A549 treated with AZD9567 at 1 μM for 4 hours (cell line): ENCODE data around the gene CXorf38. TPM values are rescaled to one million over a fixed set of nuclear protein-coding genes. Genes with fewer than 3 reads are reported as not detected.

ENCODE experiments used
- total RNA-seq: library from RNA; stranded (reverse); fragments of 200-300 nt; extraction: Qiagen RNA extraction; gene quantifications from 5 replicates; pipeline ENCODE4 v1.2.3, GENCODE V29; 2022; ENCODE audit not compliant: insufficient read depth

Gene CXorf38, protein sequence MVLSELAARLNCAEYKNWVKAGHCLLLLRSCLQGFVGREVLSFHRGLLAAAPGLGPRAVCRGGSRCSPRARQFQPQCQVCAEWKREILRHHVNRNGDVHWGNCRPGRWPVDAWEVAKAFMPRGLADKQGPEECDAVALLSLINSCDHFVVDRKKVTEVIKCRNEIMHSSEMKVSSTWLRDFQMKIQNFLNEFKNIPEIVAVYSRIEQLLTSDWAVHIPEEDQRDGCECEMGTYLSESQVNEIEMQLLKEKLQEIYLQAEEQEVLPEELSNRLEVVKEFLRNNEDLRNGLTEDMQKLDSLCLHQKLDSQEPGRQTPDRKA
- total RNA-seq: 9.3 to 13.0 TPM (median 11.7 TPM) in 5 replicates

DNA sequence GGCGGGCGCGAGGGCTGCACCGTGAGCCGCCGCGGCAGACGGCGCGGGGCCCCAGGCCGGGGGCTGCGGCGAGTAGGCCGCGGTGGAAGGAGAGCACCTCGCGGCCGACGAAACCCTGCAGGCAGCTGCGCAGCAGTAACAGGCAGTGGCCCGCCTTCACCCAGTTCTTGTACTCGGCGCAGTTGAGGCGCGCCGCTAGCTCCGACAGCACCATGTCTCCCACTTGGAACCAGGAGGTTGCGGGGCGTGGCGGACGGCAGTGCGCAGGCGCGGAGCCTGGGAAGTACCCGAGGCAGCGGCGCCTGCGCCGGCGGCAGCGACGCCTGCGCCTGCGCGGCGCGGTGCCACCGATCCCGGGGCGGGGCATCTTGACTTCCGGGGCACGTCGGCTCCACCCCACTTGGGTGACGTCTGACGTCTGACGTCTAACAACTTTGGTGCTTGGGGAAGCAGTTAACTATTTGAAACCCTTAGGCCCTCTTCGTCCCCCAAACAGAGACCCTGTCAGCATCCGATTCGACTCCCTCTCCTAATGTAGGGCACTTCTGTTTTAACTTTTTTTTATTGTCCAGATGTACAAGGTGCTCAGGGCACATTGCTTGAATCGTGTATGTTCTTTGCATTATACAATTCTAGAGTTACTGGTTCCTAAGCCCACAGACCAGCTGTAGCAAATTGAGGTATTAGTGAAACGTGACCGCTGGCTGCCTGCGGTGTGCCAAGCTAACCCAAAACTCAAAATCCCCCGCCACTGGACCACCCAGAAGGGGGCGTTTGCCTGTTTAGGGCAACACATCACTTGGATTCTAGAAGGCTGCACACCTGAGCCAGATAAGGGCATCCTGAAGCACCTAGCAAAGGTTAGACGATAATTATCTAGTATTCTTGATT, at the start of gene CXorf38:
Gene CXorf38, minus strand, starts transcription at position 255 of the 891 bp plus-strand sequence. Its CDS starts 41 bp downstream, at position 214.

DNA sequence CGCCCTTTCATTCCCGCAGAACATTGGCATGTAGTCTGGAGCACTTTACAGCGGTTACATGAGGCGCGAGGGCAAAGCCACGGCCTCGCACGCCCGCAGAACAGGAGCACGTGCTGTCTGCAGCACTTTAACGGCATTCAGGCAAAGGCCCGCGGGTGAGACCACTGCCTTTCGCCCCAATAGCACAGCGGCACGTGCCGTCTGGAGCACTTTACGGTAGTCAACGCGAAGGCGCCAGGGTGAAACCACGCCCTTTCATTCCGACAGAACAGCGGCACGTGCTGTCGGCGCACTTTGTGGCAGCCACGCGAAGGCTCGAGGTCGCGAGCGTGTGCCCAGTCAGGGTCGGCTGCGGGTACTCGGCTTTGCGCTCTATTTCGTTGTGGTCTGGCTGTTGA, 24.2 kb downstream of the CXorf38 start, which contains the start of gene MPC1L:
Gene MPC1L, plus strand, starts transcription at position 290 of the 398 bp plus-strand sequence. CDS start 138 bp downstream, outside the sequence.

DNA sequence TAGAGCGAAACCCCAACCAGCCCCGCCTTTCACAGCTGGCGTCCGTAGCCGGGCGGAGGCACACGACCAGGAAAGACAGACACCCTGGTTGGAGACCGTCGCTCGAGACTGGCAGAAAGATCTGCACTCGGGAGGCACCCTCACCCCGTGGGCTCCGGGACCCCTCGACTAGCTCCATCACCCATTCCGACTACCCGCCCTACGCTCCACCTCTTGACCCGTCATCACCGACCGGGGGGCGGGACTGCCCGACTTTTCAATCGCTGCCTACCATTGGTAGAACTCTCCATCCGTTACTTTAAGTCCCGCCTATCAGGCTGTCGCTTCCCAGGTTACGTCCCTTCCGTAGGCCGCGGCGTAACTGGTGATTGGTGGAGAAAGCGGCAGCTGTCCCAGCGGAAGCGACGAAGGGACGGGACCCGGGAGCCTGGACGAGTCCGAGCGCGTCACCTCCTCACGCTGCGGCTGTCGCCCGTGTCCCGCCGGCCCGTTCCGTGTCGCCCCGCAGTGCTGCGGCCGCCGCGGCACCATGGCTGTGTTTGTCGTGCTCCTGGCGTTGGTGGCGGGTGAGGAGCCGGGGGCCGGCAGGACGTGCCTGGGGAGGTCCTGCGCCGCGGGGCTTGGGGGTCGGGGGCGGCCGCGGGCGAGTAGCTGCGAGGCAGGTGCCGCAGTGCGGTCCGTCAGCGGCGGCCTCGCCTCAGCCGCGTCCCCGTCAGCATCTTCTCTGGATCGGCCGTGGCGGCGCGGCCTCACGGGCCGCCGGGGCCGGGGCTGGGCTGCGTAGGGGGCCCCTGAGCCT, 66.6 kb downstream of the CXorf38 start, which contains the start of gene ATP6AP2:
Gene ATP6AP2, plus strand, starts transcription at position 434 of the 799 bp plus-strand sequence. Its CDS starts 96 bp downstream, at position 530.

Other genes with a start within 250 kb of the CXorf38 start
- gene ATP6AP2, start 66.6 kb downstream of the CXorf38 start, total RNA-seq: 127 to 162 TPM (median 132 TPM) in 5 replicates
- not detected in 5 replicates for gene MPC1L, start 24.1 kb downstream of the CXorf38 start, total RNA-seq
- gene MED14, start 88.0 kb upstream of the CXorf38 start, total RNA-seq: 19.6 to 22.7 TPM (median 21.1 TPM) in 5 replicates